Loucy (cell line): Measurements from ENCODE around the gene ADM5.

Experiments used
- H2AFZ ChIP-seq: fragments of 200-600 bp; sonication (generic); 2 replicates; pipeline ENCODE4 v1.6.0; 2016; ENCODE audit warnings: antibody characterized with exemption, mild to moderate bottlenecking, low read length, moderate library complexity
- H3F3A ChIP-seq: fragments of 200-600 bp; 2 replicates; pipeline ENCODE4 v1.6.0; 2016; ENCODE audit warnings: antibody characterized with exemption, low read depth, mild to moderate bottlenecking
- H3K27me3 ChIP-seq: fragments of 200-600 bp; sonication (generic); 2 replicates; pipeline ENCODE4 v1.6.1; 2014; ENCODE audit warnings: low read length, mild to moderate bottlenecking; ENCODE audit not compliant: insufficient read depth, poor library complexity, severe bottlenecking
- H3K36me3 ChIP-seq: fragments of 200-600 bp; sonication (generic); 2 replicates; pipeline ENCODE4 v1.6.1; 2016; ENCODE audit warnings: low read length; ENCODE audit not compliant: insufficient read depth
- H3K4me1 ChIP-seq: fragments of 200-600 bp; sonication (generic); 2 replicates; pipeline ENCODE4 v1.5.1; 2014; ENCODE audit warnings: low read length, mild to moderate bottlenecking; ENCODE audit not compliant: insufficient read depth, poor library complexity, severe bottlenecking
- H3K4me2 ChIP-seq: fragments of 200-600 bp; sonication (generic); 2 replicates; pipeline ENCODE4 v1.6.0; 2014; ENCODE audit warnings: antibody characterized with exemption, low read length, low read depth, mild to moderate bottlenecking; ENCODE audit not compliant: poor library complexity, severe bottlenecking
- H3K4me3 ChIP-seq: fragments of 200-600 bp; sonication (generic); 2 replicates; pipeline ENCODE4 v1.5.1; 2014; ENCODE audit warnings: low read length, mild to moderate bottlenecking, mixed read lengths; ENCODE audit not compliant: poor library complexity, severe bottlenecking
- H3K79me2 ChIP-seq: fragments of 200-600 bp; sonication (generic); 2 replicates; pipeline ENCODE4 v1.6.1; 2014; ENCODE audit warnings: low read length; ENCODE audit not compliant: insufficient read depth
- H3K9ac ChIP-seq: fragments of 200-600 bp; sonication (generic); 2 replicates; pipeline ENCODE4 v1.6.0; 2014; ENCODE audit warnings: mild to moderate bottlenecking, low read depth, low read length, moderate library complexity; ENCODE audit not compliant: poor library complexity, severe bottlenecking
- H3K9me2 ChIP-seq: fragments of 200-600 bp; sonication (generic); replicated peaks from 2 replicates; pipeline ENCODE4 v1.6.1; 2016; ENCODE audit warnings: low read depth, low read length, mixed read lengths
- H3K9me3 ChIP-seq: fragments of 200-600 bp; sonication (generic); 2 replicates; pipeline ENCODE4 v1.6.1; 2014; ENCODE audit warnings: mild to moderate bottlenecking, antibody characterized with exemption, low read length, low read depth; ENCODE audit not compliant: insufficient read depth
- H4K20me1 ChIP-seq: fragments of 200-600 bp; sonication (generic); 2 replicates; pipeline ENCODE4 v1.6.0; 2014; ENCODE audit warnings: antibody characterized with exemption, low read length, mild to moderate bottlenecking; ENCODE audit not compliant: insufficient read depth, poor library complexity, severe bottlenecking
- CTCF ChIP-seq: fragments of 200-600 bp; sonication (generic); conservative IDR thresholded peaks from 2 replicates; pipeline ENCODE4 v1.5.1; 2014; ENCODE audit warnings: mild to moderate bottlenecking, antibody characterized with exemption, low read length
- EZH2phosphoT487 ChIP-seq: fragments of 200-600 bp; IDR thresholded peaks from 2 replicates; pipeline ENCODE4 v1.6.1; 2018; ENCODE audit warnings: antibody characterized with exemption, mild to moderate bottlenecking, moderate library complexity, borderline replicate concordance

The ADM5 gene

DNA sequence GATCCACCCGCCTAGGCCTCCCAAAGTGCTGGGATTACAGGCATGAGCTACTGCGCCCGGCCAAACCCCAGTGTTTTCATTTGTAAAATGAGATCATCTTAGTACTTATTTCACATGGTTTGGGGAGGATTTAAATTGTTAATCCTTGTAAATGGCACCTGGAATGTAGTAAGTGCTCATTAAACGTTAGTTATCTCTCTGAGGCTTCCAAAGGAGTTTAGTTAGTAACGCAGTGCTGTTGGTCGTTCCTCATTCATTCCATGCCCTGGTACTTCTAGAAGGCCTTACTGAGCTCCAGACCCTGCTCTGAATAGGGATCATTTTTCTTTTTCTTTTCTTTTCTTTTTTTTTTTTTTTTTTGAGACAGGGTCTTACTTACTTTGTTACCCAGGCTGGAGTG is 6.7 kb downstream of the ADM5 start:
- no peaks in the 10 kb centered on the region for H3K4me1 ChIP-seq
- TF ChIP-seq EZH2phosphoT487 (no peak), CTCF (no peak)
- H3K79me2 ChIP-seq: no peaks in the 10 kb centered on the region
- no peaks in the 10 kb centered on the region for H3K9me3 ChIP-seq
- no peak overlapping the region for H3K4me2 ChIP-seq
- no peaks in the 10 kb centered on the region for H3K36me3 ChIP-seq
- no peaks in the 10 kb centered on the region for H3F3A ChIP-seq
- H3K9ac ChIP-seq: no peak overlapping the region
- no peaks in the 10 kb centered on the region for H3K9me2 ChIP-seq
- no peaks in the 10 kb centered on the region for H4K20me1 ChIP-seq
- no peak overlapping the region for H2AFZ ChIP-seq
- no peak overlapping the region for H3K4me3 ChIP-seq
- no peaks in the 10 kb centered on the region for H3K27me3 ChIP-seq

DNA sequence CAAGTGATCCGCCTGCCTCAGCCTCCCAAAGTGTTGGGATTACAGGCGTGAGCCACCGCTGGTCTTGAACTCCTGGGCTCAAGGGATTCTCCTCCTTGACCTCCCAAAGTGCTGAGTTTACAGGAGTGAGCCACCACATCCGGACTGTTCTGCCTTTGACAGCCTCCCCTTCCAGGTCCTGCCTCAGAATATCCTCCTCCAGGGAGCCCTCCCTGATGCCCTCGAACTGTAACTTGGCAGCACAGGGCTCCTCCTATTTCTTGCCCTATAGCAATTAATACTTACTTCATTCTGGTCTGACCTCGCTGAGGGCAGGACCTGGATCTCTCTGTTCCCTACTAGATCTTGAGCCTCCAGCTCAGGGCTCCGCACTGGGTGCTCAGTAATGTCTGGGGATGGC is 7.5 kb downstream of the ADM5 start:
- Histone ChIP-seq H3K4me3 (no peak overlapping the region), H3K79me2 (no peaks in the 10 kb centered on the region), H4K20me1 (no peaks in the 10 kb centered on the region), H3K9ac (no peak overlapping the region), H3K4me1 (no peaks in the 10 kb centered on the region), H3K27me3 (no peaks in the 10 kb centered on the region), H3K9me2 (no peaks in the 10 kb centered on the region), H3F3A (no peaks in the 10 kb centered on the region), H3K4me2 (no peak overlapping the region), H3K36me3 (no peaks in the 10 kb centered on the region), H3K9me3 (no peaks in the 10 kb centered on the region), H2AFZ (no peak overlapping the region)
- TF ChIP-seq CTCF (no peak), EZH2phosphoT487 (no peak)

- Histone ChIP-seq H3K9ac (no peak overlapping the region), H3K4me3 (no peak overlapping the region), H3K36me3 (no peaks in the 10 kb centered on the region), H2AFZ (no peak overlapping the region), H3K4me1 (no peaks in the 10 kb centered on the region), H4K20me1 (no peaks in the 10 kb centered on the region), H3K4me2 (no peak overlapping the region), H3K9me3 (no peaks in the 10 kb centered on the region), H3F3A (no peaks in the 10 kb centered on the region), H3K27me3 (no peaks in the 10 kb centered on the region), H3K79me2 (no peaks in the 10 kb centered on the region), H3K9me2 (no peaks in the 10 kb centered on the region)
- TF ChIP-seq CTCF (no peak), EZH2phosphoT487 (no peak)
Observed at GRCh38 chr19:49699364-49699763, 10.0 kb downstream of the ADM5 start.
